Activated CD8-positive, alpha-beta memory T cell treated with anti-CD3 and anti-CD28 coated beads, Interleukin-2, amount 10 ng/mL, durations not matched to agents 7 days and 5 days (primary cell): Measurements from ENCODE around the gene SNX6. TPM values are rescaled to one million over a fixed set of nuclear protein-coding genes. Genes with fewer than 3 reads are reported as not detected.
A peak's percentile ranks its signal among the peaks of the same experiment; 100 is the strongest.
"Not testable (repeated sequence)": the region's sequence is repeated elsewhere in the genome, so short reads cannot be mapped to it uniquely, and the experiment has no call there.

Experiments
- ATAC-seq: fragments of 150-1000 bp; cut with Tn5 transposase; one replicate; pipeline ENCODE4 v1.10.0; 2021; ENCODE audit warnings: moderate library complexity
- CTCF ChIA-PET: fragments of 350-600 bp; sonication (Branson Sonifier 250); formaldehyde crosslinking; loops from one replicate; lab custom pipeline; 2021; ENCODE audit warnings: antibody characterized with exemption; lab: Charles Lee
- DNase-seq: peaks from one replicate; pipeline ENCODE4 v3.0.0-alpha.2; 2020
- H3K27ac Mint-ChIP-seq: one replicate; pipeline ENCODE4 v1.8.0; 2021; ENCODE audit warnings: mild to moderate bottlenecking, mixed read lengths
- H3K27me3 Mint-ChIP-seq: one replicate; pipeline ENCODE4 v1.8.0; 2021; ENCODE audit warnings: mixed read lengths
- H3K36me3 Mint-ChIP-seq: one replicate; pipeline ENCODE4 v1.8.0; 2021; ENCODE audit warnings: mild to moderate bottlenecking, mixed read lengths
- H3K4me1 Mint-ChIP-seq: one replicate; pipeline ENCODE4 v1.8.0; 2021; ENCODE audit warnings: mixed read lengths
- H3K4me3 Mint-ChIP-seq: one replicate; pipeline ENCODE4 v1.8.0; 2021; ENCODE audit warnings: mild to moderate bottlenecking, moderate library complexity, mixed read lengths
- H3K9me3 Mint-ChIP-seq: one replicate; pipeline ENCODE4 v1.8.0; 2022; ENCODE audit warnings: low read depth, mixed read lengths
- total RNA-seq, 2 experiments: library from RNA; stranded (reverse); gene quantifications; one replicate each; pipeline ENCODE4 v1.2.3, GENCODE V29; 2021

The SNX6 gene
- total RNA-seq, result 10 to 100 TPM; 67.8 to 70.9 TPM

- Mint-ChIP-seq H3K4me1 (peaks cover 36% of the 10 kb centered on the region), H3K27me3 (peaks cover 10% of the 10 kb centered on the region), H3K36me3 (peaks cover 15% of the 10 kb centered on the region), H3K9me3 (no peaks in the 10 kb centered on the region), H3K4me3 (peak within 1 kb of the TSS; percentile 96), H3K27ac (peak within 1 kb of the TSS; percentile 97)
- CTCF ChIA-PET, result interaction anchor here (1.0 kb wide), 1 partner anchor 93 kb away, joined by 4 read pairs; no protein-coding TSS in a partner anchor
- ATAC-seq (peak; percentile 96), DNase-seq (peak; percentile 87)
Measured at GRCh38 chr14:34629657-34630529, at the start of gene SNX6. TSS of gene SNX6 (minus strand) at chr14:34630148. CDS start at chr14:34630116, 32 bp downstream.

GRCh38 chr14:34678735-34679134 is 48.8 kb upstream of the SNX6 start:
- no peak for ATAC-seq
- Mint-ChIP-seq H3K27ac (no peak overlapping the region), H3K36me3 (no peaks in the 10 kb centered on the region), H3K4me3 (no peak overlapping the region), H3K27me3 (peaks cover 6% of the 10 kb centered on the region), H3K4me1 (peaks cover 5% of the 10 kb centered on the region), H3K9me3 (no peaks in the 10 kb centered on the region)
- no peak for DNase-seq
- CTCF ChIA-PET, result interaction anchor here (0.6 kb wide), 1 partner anchor 22 kb away, joined by 3 read pairs; no protein-coding TSS in a partner anchor

GRCh38 chr14:34678306-34678705 is 48.4 kb upstream of the SNX6 start:
- Mint-ChIP-seq H3K36me3 (no peaks in the 10 kb centered on the region), H3K27me3 (peaks cover 6% of the 10 kb centered on the region), H3K4me3 (no peak overlapping the region), H3K9me3 (no peaks in the 10 kb centered on the region), H3K4me1 (peaks cover 5% of the 10 kb centered on the region), H3K27ac (no peak overlapping the region)
- CTCF ChIA-PET, result no interaction called here
- ATAC-seq, result no peak
- DNase-seq, result no peak

GRCh38 chr14:34676516-34677211 is 46.7 kb upstream of the SNX6 start:
- ATAC-seq, result no peak
- no peak overlapping the region for H3K27ac Mint-ChIP-seq
- DNase-seq, result no peak
- no peaks in the 10 kb centered on the region for H3K36me3 Mint-ChIP-seq
- CTCF ChIA-PET, result no interaction called here
- H3K27me3 Mint-ChIP-seq, result peaks cover 6% of the 10 kb centered on the region
- H3K4me3 Mint-ChIP-seq, result no peak overlapping the region
- no peaks in the 10 kb centered on the region for H3K9me3 Mint-ChIP-seq
- H3K4me1 Mint-ChIP-seq, result peaks cover 1% of the 10 kb centered on the region

- Mint-ChIP-seq H3K27me3 (peaks cover 5% of the 10 kb centered on the region), H3K27ac (no peak overlapping the region), H3K4me3 (no peak overlapping the region), H3K36me3 (no peaks in the 10 kb centered on the region), H3K9me3 (no peaks in the 10 kb centered on the region), H3K4me1 (peaks cover 1% of the 10 kb centered on the region)
- CTCF ChIA-PET, result interaction anchor here (1.0 to 2.7 kb wide), 6 partner anchors 10 to 307 kb away, joined by 3 to 30 read pairs (median 4); no protein-coding TSS in a partner anchor
- ATAC-seq (no peak), DNase-seq (no peak)
Measured at GRCh38 chr14:34673702-34674101, 43.8 kb upstream of the SNX6 start.

GRCh38 chr14:34671716-34672115 is 41.8 kb upstream of the SNX6 start:
- Mint-ChIP-seq H3K4me1 (peaks cover 1% of the 10 kb centered on the region), H3K9me3 (no peaks in the 10 kb centered on the region), H3K27ac (no peak overlapping the region), H3K36me3 (no peaks in the 10 kb centered on the region), H3K4me3 (no peak overlapping the region), H3K27me3 (no peaks in the 10 kb centered on the region)
- no peak for DNase-seq
- ATAC-seq, result no peak
- CTCF ChIA-PET, result interaction anchor here (1.3 to 3.5 kb wide), 5 partner anchors 43 to 309 kb away, joined by 3 to 30 read pairs (median 5); partner anchors contain the start of genes BAZ1A and CFL2

GRCh38 chr14:34668111-34668510 is 38.2 kb upstream of the SNX6 start:
- peaks cover 2% of the 10 kb centered on the region for H3K9me3 Mint-ChIP-seq
- no peak overlapping the region for H3K27ac Mint-ChIP-seq
- CTCF ChIA-PET, result interaction anchor here (3.5 kb wide), 1 partner anchor 55 kb away, joined by 16 read pairs; no protein-coding TSS in a partner anchor
- peaks cover 7% of the 10 kb centered on the region for H3K4me1 Mint-ChIP-seq
- H3K27me3 Mint-ChIP-seq, result peaks cover 3% of the 10 kb centered on the region
- no peaks in the 10 kb centered on the region for H3K36me3 Mint-ChIP-seq
- ATAC-seq, result no peak
- DNase-seq, result no peak
- H3K4me3 Mint-ChIP-seq, result no peak overlapping the region

GRCh38 chr14:34667007-34667406 is 37.1 kb upstream of the SNX6 start:
- H3K27ac Mint-ChIP-seq, result no peak overlapping the region
- H3K36me3 Mint-ChIP-seq, result no peaks in the 10 kb centered on the region
- H3K9me3 Mint-ChIP-seq, result peaks cover 3% of the 10 kb centered on the region
- peaks cover 8% of the 10 kb centered on the region for H3K27me3 Mint-ChIP-seq
- ATAC-seq (no peak), DNase-seq (no peak)
- CTCF ChIA-PET, result no interaction called here
- H3K4me3 Mint-ChIP-seq, result no peak overlapping the region
- peaks cover 6% of the 10 kb centered on the region for H3K4me1 Mint-ChIP-seq

GRCh38 chr14:34665785-34666435 is 36.0 kb upstream of the SNX6 start:
- H3K27ac Mint-ChIP-seq, result peak overlapping the region; percentile 44
- H3K4me1 Mint-ChIP-seq, result peaks cover 6% of the 10 kb centered on the region
- no peaks in the 10 kb centered on the region for H3K36me3 Mint-ChIP-seq
- DNase-seq, result no peak
- ATAC-seq, result no peak
- CTCF ChIA-PET, result no interaction called here
- no peak overlapping the region for H3K4me3 Mint-ChIP-seq
- H3K9me3 Mint-ChIP-seq, result peaks cover 3% of the 10 kb centered on the region
- peaks cover 10% of the 10 kb centered on the region for H3K27me3 Mint-ChIP-seq

GRCh38 chr14:34662561-34663088 is 32.7 kb upstream of the SNX6 start:
- peaks cover 3% of the 10 kb centered on the region for H3K9me3 Mint-ChIP-seq
- CTCF ChIA-PET, result interaction anchor here (1.0 to 1.1 kb wide), 2 partner anchors 13 to 18 kb away, joined by 3 read pairs; no protein-coding TSS in a partner anchor
- no peak overlapping the region for H3K4me3 Mint-ChIP-seq
- DNase-seq (no peak), ATAC-seq (no peak)
- peaks cover 6% of the 10 kb centered on the region for H3K4me1 Mint-ChIP-seq
- H3K27ac Mint-ChIP-seq, result no peak overlapping the region
- peaks cover 10% of the 10 kb centered on the region for H3K27me3 Mint-ChIP-seq
- H3K36me3 Mint-ChIP-seq, result no peaks in the 10 kb centered on the region

- Mint-ChIP-seq H3K9me3 (peaks cover 3% of the 10 kb centered on the region), H3K36me3 (no peaks in the 10 kb centered on the region), H3K27ac (no peak overlapping the region), H3K4me1 (no peaks in the 10 kb centered on the region), H3K27me3 (peaks cover 10% of the 10 kb centered on the region), H3K4me3 (no peak overlapping the region)
- ATAC-seq (no peak), DNase-seq (no peak)
- CTCF ChIA-PET, result interaction anchor here (1.2 to 1.3 kb wide), 2 partner anchors 9 to 12 kb away, joined by 3 read pairs; no protein-coding TSS in a partner anchor
Measured at GRCh38 chr14:34660796-34661195, 30.8 kb upstream of the SNX6 start.

- H3K27ac Mint-ChIP-seq, result no peak overlapping the region
- H3K27me3 Mint-ChIP-seq, result peaks cover under 1% of the 10 kb centered on the region
- no peak for ATAC-seq
- H3K36me3 Mint-ChIP-seq, result no peaks in the 10 kb centered on the region
- no peak overlapping the region for H3K4me3 Mint-ChIP-seq
- CTCF ChIA-PET, result interaction anchor here (0.9 kb wide), 1 partner anchor 13 kb away, joined by 3 read pairs; no protein-coding TSS in a partner anchor
- H3K9me3 Mint-ChIP-seq, result no peaks in the 10 kb centered on the region
- H3K4me1 Mint-ChIP-seq, result no peaks in the 10 kb centered on the region
- no peak for DNase-seq
Measured at GRCh38 chr14:34655959-34656358, 26.0 kb upstream of the SNX6 start.

GRCh38 chr14:34653073-34653472 is 23.1 kb upstream of the SNX6 start:
- H3K9me3 Mint-ChIP-seq, H3K36me3 Mint-ChIP-seq, ATAC-seq, DNase-seq, CTCF ChIA-PET, H3K4me3 Mint-ChIP-seq, H3K4me1 Mint-ChIP-seq, H3K27ac Mint-ChIP-seq, H3K27me3 Mint-ChIP-seq: not testable (repeated sequence)
